ENCODE measurements around the gene UBE2F. TPM values are rescaled to one million over a fixed set of nuclear protein-coding genes. Genes with fewer than 3 reads are reported as not detected.
"Not testable (repeated sequence)": the region's sequence is repeated elsewhere in the genome, so short reads cannot be mapped to it uniquely, and the experiment has no call there.

UBE2F gene
- total RNA-seq, 2 donors from 2014 or later: 64.5 to 175 TPM

GRCh38 chr2:238020816-238021215, 54.0 kb downstream of the UBE2F start:
- Mint-ChIP-seq H3K27ac (peak overlapping the region in 1 of 2 donors; percentile 36), H3K9me3 (no peaks in the 10 kb centered on the region)

GRCh38 chr2:238021327-238021726, 54.5 kb downstream of the UBE2F start:
- no peaks in the 10 kb centered on the region for H3K9me3 Mint-ChIP-seq
- peaks cover 3 to 17% of the 10 kb centered on the region in 2 donors for H3K36me3 Mint-ChIP-seq
- DNase-seq (ENCODE audit: low spot score in 2 of 2): no peak
- H3K27ac Mint-ChIP-seq: no peak overlapping the region
- ATAC-seq: no peak

More at GRCh38 chr2:238020816-238021215, 54.0 kb downstream of the UBE2F start:
- DNase-seq (ENCODE audit: low spot score in 2 of 2): no peak
- no peak for ATAC-seq
- H3K36me3 Mint-ChIP-seq: peaks cover 0 to 15% of the 10 kb centered on the region in 2 donors

- no peak for DNase-seq (ENCODE audit: low spot score in 2 of 2)
- Mint-ChIP-seq H3K36me3 (peaks cover 10 to 25% of the 10 kb centered on the region in 2 donors), H3K27ac (peak overlapping the region in 1 of 2 donors; percentile 66), H3K9me3 (no peaks in the 10 kb centered on the region)
- no peak for ATAC-seq
Measured at GRCh38 chr2:238022594-238023157, 55.9 kb downstream of the UBE2F start.

GRCh38 chr2:238023608-238024007, 56.8 kb downstream of the UBE2F start:
- ATAC-seq (no peak), DNase-seq (ENCODE audit: low spot score in 2 of 2) (no peak)
- Mint-ChIP-seq H3K9me3 (no peaks in the 10 kb centered on the region), H3K27ac (peak overlapping the region in 1 of 2 donors; percentile 76), H3K36me3 (peaks cover 10 to 25% of the 10 kb centered on the region in 2 donors)

- ATAC-seq: peak; percentile 99 to 100
- H3K36me3 Mint-ChIP-seq: peaks cover 10 to 29% of the 10 kb centered on the region in 2 donors
Measured at GRCh38 chr2:238024986-238025385, 58.2 kb downstream of the UBE2F start.

GRCh38 chr2:238025741-238026360, 59.0 kb downstream of the UBE2F start:
- DNase-seq (ENCODE audit: low spot score in 2 of 2): no peak
- Mint-ChIP-seq H3K36me3 (peaks cover 10 to 35% of the 10 kb centered on the region in 2 donors), H3K27ac (peak overlapping the region; percentile 68 to 79), H3K9me3 (no peaks in the 10 kb centered on the region)
- no peak for ATAC-seq

More at GRCh38 chr2:238024986-238025385, 58.2 kb downstream of the UBE2F start:
- peak; percentile 47 to 74 for DNase-seq (ENCODE audit: low spot score in 2 of 2)
- no peaks in the 10 kb centered on the region for H3K9me3 Mint-ChIP-seq
- H3K27ac Mint-ChIP-seq: peak overlapping the region; percentile 33 to 76

- DNase-seq (ENCODE audit: low spot score in 2 of 2) (no peak), ATAC-seq (no peak)
- Mint-ChIP-seq H3K27ac (peak overlapping the region in 1 of 2 donors; percentile 79), H3K9me3 (no peaks in the 10 kb centered on the region), H3K36me3 (peaks cover 10 to 37% of the 10 kb centered on the region in 2 donors)
Measured at GRCh38 chr2:238027058-238027457, 60.2 kb downstream of the UBE2F start.

GRCh38 chr2:238027591-238028415, 61.0 kb downstream of the UBE2F start:
- Mint-ChIP-seq H3K27ac (peak overlapping the region in 1 of 2 donors; percentile 48), H3K9me3 (no peaks in the 10 kb centered on the region), H3K36me3 (peaks cover 10 to 40% of the 10 kb centered on the region in 2 donors)
- DNase-seq (ENCODE audit: low spot score in 2 of 2): no peak
- no peak for ATAC-seq

- no peak for DNase-seq (ENCODE audit: low spot score in 2 of 2)
- Mint-ChIP-seq H3K36me3 (peaks cover 24 to 40% of the 10 kb centered on the region in 2 donors), H3K9me3 (no peaks in the 10 kb centered on the region), H3K27ac (no peak overlapping the region)
- no peak for ATAC-seq
Measured at GRCh38 chr2:238029853-238030252, 63.0 kb downstream of the UBE2F start.

GRCh38 chr2:238030422-238031155, 63.8 kb downstream of the UBE2F start:
- H3K36me3 Mint-ChIP-seq: peaks cover 32 to 40% of the 10 kb centered on the region in 2 donors
- no peaks in the 10 kb centered on the region for H3K9me3 Mint-ChIP-seq
- no peak for ATAC-seq
- DNase-seq (ENCODE audit: low spot score in 2 of 2): no peak
- no peak overlapping the region for H3K27ac Mint-ChIP-seq

GRCh38 chr2:238031751-238032150, 64.9 kb downstream of the UBE2F start:
- DNase-seq (ENCODE audit: low spot score in 2 of 2) (no peak), ATAC-seq (no peak)
- Mint-ChIP-seq H3K9me3 (no peaks in the 10 kb centered on the region), H3K36me3 (peaks cover 29 to 39% of the 10 kb centered on the region in 2 donors), H3K27ac (no peak overlapping the region)

GRCh38 chr2:238032755-238033337, 66.0 kb downstream of the UBE2F start:
- peaks cover 26 to 36% of the 10 kb centered on the region in 2 donors for H3K36me3 Mint-ChIP-seq
- no peak for DNase-seq (ENCODE audit: low spot score in 2 of 2)
- H3K27ac Mint-ChIP-seq: no peak overlapping the region
- peak in 1 of 2 donors; percentile 73 for ATAC-seq
- no peaks in the 10 kb centered on the region for H3K9me3 Mint-ChIP-seq

GRCh38 chr2:238033991-238034390, 67.2 kb downstream of the UBE2F start:
- H3K27ac Mint-ChIP-seq; H3K9me3 Mint-ChIP-seq; ATAC-seq; DNase-seq (ENCODE audit: low spot score in 2 of 2): not testable (repeated sequence)
- H3K36me3 Mint-ChIP-seq: peaks cover 26 to 40% of the 10 kb centered on the region in 2 donors

GRCh38 chr2:238038203-238038602, 71.4 kb downstream of the UBE2F start:
- H3K36me3 Mint-ChIP-seq: peaks cover 27 to 35% of the 10 kb centered on the region in 2 donors
- H3K27ac Mint-ChIP-seq: peak overlapping the region in 1 of 2 donors; percentile 24
- no peaks in the 10 kb centered on the region for H3K9me3 Mint-ChIP-seq
- ATAC-seq (no peak), DNase-seq (ENCODE audit: low spot score in 2 of 2) (no peak)

GRCh38 chr2:238039151-238039550, 72.3 kb downstream of the UBE2F start:
- Mint-ChIP-seq H3K9me3 (no peaks in the 10 kb centered on the region), H3K36me3 (peaks cover 31 to 33% of the 10 kb centered on the region in 2 donors), H3K27ac (peak overlapping the region in 1 of 2 donors; percentile 82)
- ATAC-seq (no peak), DNase-seq (ENCODE audit: low spot score in 2 of 2) (no peak)

- ATAC-seq: no peak
- Mint-ChIP-seq H3K36me3 (peaks cover 28 to 33% of the 10 kb centered on the region in 2 donors), H3K9me3 (no peaks in the 10 kb centered on the region), H3K27ac (peak overlapping the region in 1 of 2 donors; percentile 14)
- DNase-seq (ENCODE audit: low spot score in 2 of 2): no peak
Measured at GRCh38 chr2:238039985-238040384, 73.2 kb downstream of the UBE2F start.
